GM12891 (cell line): Measurements from ENCODE around the gene TTLL8.

Experiments used
- DNase-seq: peaks from one replicate; pipeline ENCODE4 v3.0.0; 2011; ENCODE audit warnings: low spot score; ENCODE audit not compliant: insufficient read length
- FAIRE-seq: peaks from 2 replicates; lab custom pipeline; 2011; peaks lifted over from hg19 to GRCh38; lab: Jason Lieb, UNC
- PAX5 ChIP-seq: IDR thresholded peaks from 2 replicates; pipeline ENCODE4 v1.6.1; 2011; ENCODE audit warnings: low read length, moderate library complexity, mild to moderate bottlenecking; ENCODE audit not compliant: insufficient read depth, severe bottlenecking
- POLR2A ChIP-seq: IDR thresholded peaks from 2 replicates; pipeline ENCODE4 v1.6.1; 2011; ENCODE audit warnings: low read depth, low read length, control low read depth
- POLR2AphosphoS5 ChIP-seq: IDR thresholded peaks from 2 replicates; pipeline ENCODE4 v1.6.1; 2011; ENCODE audit warnings: low read depth, low read length, control low read depth
- POU2F2 ChIP-seq: IDR thresholded peaks from 2 replicates; pipeline ENCODE4 v1.6.1; 2011; ENCODE audit warnings: low read depth, mild to moderate bottlenecking, control low read depth, low read length, moderate library complexity
- SPI1 ChIP-seq: IDR thresholded peaks from 2 replicates; pipeline ENCODE4 v1.6.1; 2011; ENCODE audit warnings: low read depth, low read length, control low read depth
- TAF1 ChIP-seq: IDR thresholded peaks from 2 replicates; pipeline ENCODE4 v1.6.1; 2011; ENCODE audit warnings: low read depth, low read length, control low read depth

The TTLL8 gene

DNA sequence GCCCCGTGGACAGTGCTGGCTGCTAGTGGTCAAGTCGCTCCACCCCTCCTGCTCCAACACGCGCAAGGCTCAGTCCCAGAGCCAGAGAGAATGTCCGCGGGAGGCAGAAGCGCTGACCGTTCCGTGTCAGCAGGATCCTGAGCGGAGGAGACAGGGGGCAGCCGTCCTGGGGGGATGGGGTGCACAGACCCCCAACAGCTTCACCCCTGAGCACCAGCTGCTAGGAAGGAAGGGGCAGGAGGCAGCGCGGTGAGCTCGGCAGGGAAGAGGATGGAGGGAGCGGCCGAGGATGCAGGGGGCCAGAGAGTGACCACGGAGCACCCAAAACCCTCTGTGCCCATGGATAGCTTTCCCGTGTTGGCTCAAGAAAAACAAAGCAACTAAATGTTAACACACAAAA lies 6.4 kb upstream of the TTLL8 start:
- FAIRE-seq = no peak
- TF ChIP-seq POU2F2 = no peak
- no peak for TF ChIP-seq PAX5
- TF ChIP-seq POLR2A = no peak
- TF ChIP-seq TAF1 = no peak
- no peak for TF ChIP-seq POLR2AphosphoS5
- TF ChIP-seq SPI1 = no peak
- DNase-seq = no peak

GRCh38 chr22:50063589-50064393 lies 5.7 kb upstream of the TTLL8 start:
- FAIRE-seq = no peak
- no peak for DNase-seq
- no peak for TF ChIP-seq POLR2A
- TF ChIP-seq TAF1 = no peak
- TF ChIP-seq POLR2AphosphoS5 = no peak
- no peak for TF ChIP-seq PAX5
- TF ChIP-seq POU2F2 = no peak
- no peak for TF ChIP-seq SPI1

GRCh38 chr22:50062509-50063135 lies 4.5 kb upstream of the TTLL8 start:
- FAIRE-seq = no peak
- TF ChIP-seq TAF1 = no peak
- TF ChIP-seq PAX5 = no peak
- TF ChIP-seq POU2F2 = no peak

DNA sequence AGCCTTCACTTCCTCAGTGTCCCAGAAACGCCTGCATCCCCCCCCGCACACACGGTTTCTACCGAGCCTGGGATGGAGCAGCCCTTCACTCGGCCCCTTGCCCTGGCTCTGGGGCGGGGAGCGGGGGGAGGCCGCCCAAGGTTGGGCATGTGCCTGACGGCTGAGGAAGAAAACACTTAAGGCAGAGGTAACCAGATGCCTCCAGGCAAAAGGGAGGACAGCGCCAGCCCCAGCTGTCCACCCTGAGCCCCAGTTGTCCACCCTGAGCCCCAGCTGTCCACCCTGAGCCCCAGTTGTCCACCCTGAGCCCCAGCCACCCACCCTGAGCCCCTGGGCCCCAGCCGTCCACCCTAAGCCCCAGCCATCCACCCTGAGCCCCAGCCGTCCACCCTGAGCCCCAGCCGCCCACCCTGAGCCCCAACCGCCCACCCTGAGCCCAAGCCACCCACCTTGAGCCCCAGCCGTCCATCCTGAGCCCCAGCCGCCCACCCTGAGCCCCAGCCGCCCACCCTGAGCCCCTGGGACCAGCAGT lies 3.8 kb upstream of the TTLL8 start:
- no peak for TF ChIP-seq POLR2A
- no peak for TF ChIP-seq SPI1
- no peak for TF ChIP-seq TAF1
- no peak for TF ChIP-seq POLR2AphosphoS5
- no peak for TF ChIP-seq POU2F2
- TF ChIP-seq PAX5 = no peak
- no peak for DNase-seq
- no peak for FAIRE-seq

More at GRCh38 chr22:50062509-50063135, 4.5 kb upstream of the TTLL8 start:
- no peak for DNase-seq

DNA sequence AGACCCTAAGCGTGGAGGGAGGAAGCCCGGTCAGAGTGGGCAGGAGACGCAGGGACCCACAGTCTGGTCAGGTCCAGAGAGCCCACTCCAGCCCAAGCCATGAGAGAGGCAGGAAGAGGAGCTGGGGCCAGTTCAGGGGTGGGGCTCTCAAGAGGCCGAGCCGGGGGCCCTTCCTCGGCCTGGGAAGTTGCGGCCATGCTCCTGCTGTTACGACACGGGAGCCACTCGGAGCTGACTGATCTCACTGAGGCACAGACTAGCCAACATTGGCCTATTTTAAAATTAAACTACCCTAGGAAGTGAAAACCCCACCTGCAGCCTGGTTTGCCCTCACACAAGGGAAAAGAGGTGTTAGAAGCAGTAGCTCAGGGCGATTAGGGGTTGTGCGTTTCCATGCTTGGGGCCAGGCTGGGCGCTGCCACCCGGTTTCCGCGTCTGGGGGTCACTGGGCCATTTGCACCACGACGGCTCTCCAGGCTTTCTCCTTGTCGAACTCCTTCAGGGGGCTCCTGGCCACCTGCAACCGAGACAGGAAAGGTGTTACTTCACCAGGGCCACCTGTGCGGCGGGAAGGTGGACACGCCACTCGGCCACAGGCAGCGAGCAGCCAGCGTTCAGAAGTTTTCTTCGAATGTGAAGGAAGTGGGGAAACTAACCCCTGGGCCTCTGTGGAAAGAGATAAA lies 3.2 kb upstream of the TTLL8 start:
- no peak for TF ChIP-seq SPI1
- no peak for TF ChIP-seq POLR2A
- TF ChIP-seq POLR2AphosphoS5 = no peak
- TF ChIP-seq TAF1 = no peak
- no peak for TF ChIP-seq POU2F2
- no peak for TF ChIP-seq PAX5
- FAIRE-seq (no peak), DNase-seq (no peak)

GRCh38 chr22:50060441-50061140 lies 2.5 kb upstream of the TTLL8 start:
- TF ChIP-seq SPI1 = no peak
- no peak for TF ChIP-seq POU2F2
- TF ChIP-seq PAX5 = no peak
- TF ChIP-seq TAF1 = no peak
- TF ChIP-seq POLR2A = no peak
- TF ChIP-seq POLR2AphosphoS5 = no peak
- no peak for FAIRE-seq

GRCh38 chr22:50059881-50060262 lies 1.8 kb upstream of the TTLL8 start:
- FAIRE-seq (no peak), DNase-seq (no peak)
- TF ChIP-seq SPI1 (no peak), PAX5 (no peak), POLR2AphosphoS5 (no peak), TAF1 (no peak), POLR2A (no peak), POU2F2 (no peak)

More at GRCh38 chr22:50060441-50061140, 2.5 kb upstream of the TTLL8 start:
- no peak for DNase-seq

GRCh38 chr22:50058906-50059880 lies 1.1 kb upstream of the TTLL8 start:
- no peak for FAIRE-seq
- no peak for DNase-seq
- TF ChIP-seq TAF1 (no peak), PAX5 (no peak), POLR2AphosphoS5 (no peak), POU2F2 (no peak), SPI1 (no peak), POLR2A (no peak)

- FAIRE-seq (peak; percentile 51), DNase-seq (no peak)
- TF ChIP-seq PAX5 = no peak
- no peak for TF ChIP-seq POLR2A
- no peak for TF ChIP-seq POU2F2
- no peak for TF ChIP-seq SPI1
- TF ChIP-seq POLR2AphosphoS5 = no peak
- TF ChIP-seq TAF1 = no peak
Observed at GRCh38 chr22:50057278-50058060, 629 bp downstream of the TTLL8 start.
